Activated T-helper 1 cell treated with anti-CD3 and anti-CD28 coated beads, Interleukin-12 subunit alpha, Interleukin-12 subunit beta, Interleukin-2, Interleukin-4 antibody, amounts not matched to agents 30 ng/mL and 10 ng/mL and 1 ng/mL, durations not matched to agents 14 hours and 24 hours and 36 hours (primary cell): Measurements from ENCODE around the gene RNF168. TPM values are rescaled to one million over a fixed set of nuclear protein-coding genes. Genes with fewer than 3 reads are reported as not detected.
A peak's percentile ranks its signal among the peaks of the same experiment; 100 is the strongest.
"Not testable (repeated sequence)": the region's sequence is repeated elsewhere in the genome, so short reads cannot be mapped to it uniquely, and the experiment has no call there.

ENCODE experiments used
- DNase-seq: peaks from one replicate; pipeline ENCODE4 v3.0.0; 2021; ENCODE audit warnings: low spot score
- H3K27ac Mint-ChIP-seq: one replicate; pipeline ENCODE4 v1.8.0; 2021; ENCODE audit warnings: mild to moderate bottlenecking, mixed read lengths
- H3K27me3 Mint-ChIP-seq: one replicate; pipeline ENCODE4 v1.8.0; 2022; ENCODE audit warnings: mild to moderate bottlenecking, moderate library complexity, mixed read lengths; ENCODE audit not compliant: insufficient read depth
- H3K36me3 Mint-ChIP-seq: one replicate; pipeline ENCODE4 v1.8.0; 2021; ENCODE audit warnings: low read depth, mixed read lengths
- H3K4me1 Mint-ChIP-seq: one replicate; pipeline ENCODE4 v1.8.0; 2021; ENCODE audit warnings: low read depth, mixed read lengths
- H3K4me3 Mint-ChIP-seq: one replicate; pipeline ENCODE4 v1.8.0; 2021; ENCODE audit warnings: mild to moderate bottlenecking, moderate library complexity, mixed read lengths
- H3K9me3 Mint-ChIP-seq: one replicate; pipeline ENCODE4 v1.8.0; 2021; ENCODE audit warnings: mixed read lengths
- intact Hi-C: fragments of 100-400 bp; cut with micrococcal nuclease; formaldehyde crosslinking; loops from one replicate; pipeline ENCODE4 v1.15.1; 2024
- total RNA-seq: library from RNA; stranded (reverse); gene quantifications from 2 replicates; pipeline ENCODE4 v1.2.3, GENCODE V29; 2022

The RNF168 gene
- total RNA-seq, 1 donor from 2014 or later, result 32.8 TPM

GRCh38 chr3:196525141-196525540 is 21.6 kb upstream of the RNF168 start:
- Mint-ChIP-seq H3K27ac (no peak overlapping the region), H3K4me3 (no peak overlapping the region), H3K36me3 (peaks cover 5% of the 10 kb centered on the region), H3K4me1 (peaks cover 8% of the 10 kb centered on the region), H3K9me3 (peaks cover 24% of the 10 kb centered on the region), H3K27me3 (no peaks in the 10 kb centered on the region)
- intact Hi-C loops, result no loop called here
- DNase-seq, result no peak

DNA sequence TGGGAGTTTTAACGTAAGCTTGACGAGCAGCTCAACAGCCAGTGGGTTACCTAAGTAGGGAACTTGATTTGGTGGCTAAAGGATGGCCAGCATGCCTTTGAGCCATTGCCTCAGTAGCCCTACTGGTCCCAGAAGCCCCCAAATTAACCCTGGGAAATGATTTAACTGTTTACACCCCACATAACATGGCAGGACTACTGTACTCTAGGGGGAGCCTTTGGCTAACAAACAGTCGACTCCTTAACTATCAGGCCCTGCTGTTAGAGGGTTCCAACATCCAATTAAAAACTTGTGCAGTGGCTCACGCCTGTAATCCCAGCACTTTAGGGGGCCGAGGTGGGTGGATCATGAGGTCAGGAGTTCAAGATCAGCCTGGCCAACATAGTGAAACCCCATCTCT is 21.0 kb upstream of the RNF168 start:
- H3K27me3 Mint-ChIP-seq, result no peaks in the 10 kb centered on the region
- peaks cover 5% of the 10 kb centered on the region for H3K36me3 Mint-ChIP-seq
- no peak overlapping the region for H3K27ac Mint-ChIP-seq
- intact Hi-C loops, result loop anchor here (5.0 kb wide), 1 partner anchor 207 kb away; the partner anchor contains the start of gene DYNLT2B
- peaks cover 8% of the 10 kb centered on the region for H3K4me1 Mint-ChIP-seq
- peaks cover 30% of the 10 kb centered on the region for H3K9me3 Mint-ChIP-seq
- DNase-seq, result no peak
- no peak overlapping the region for H3K4me3 Mint-ChIP-seq

DNA sequence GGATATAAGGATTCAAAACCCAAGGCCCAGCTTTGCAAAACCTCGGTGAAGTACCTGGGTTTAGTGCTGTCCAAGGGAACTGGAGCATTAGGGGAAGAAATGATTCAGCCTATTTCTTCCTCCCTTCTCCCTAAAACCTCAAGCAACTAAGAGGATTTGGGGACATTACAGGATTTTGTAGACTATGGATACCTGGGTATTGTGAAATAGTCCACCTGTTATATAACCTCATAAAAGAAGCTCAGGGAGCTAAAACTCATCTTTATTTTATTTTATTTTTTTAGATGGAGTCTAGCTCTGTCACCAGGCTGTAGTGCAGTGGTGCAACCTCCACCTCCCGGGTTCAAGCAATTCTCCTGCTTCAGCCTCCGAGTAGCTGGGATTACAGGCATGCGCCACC is 20.3 kb upstream of the RNF168 start:
- peaks cover 8% of the 10 kb centered on the region for H3K4me1 Mint-ChIP-seq
- no peak for DNase-seq
- H3K36me3 Mint-ChIP-seq, result peaks cover 5% of the 10 kb centered on the region
- intact Hi-C loops, result loop anchor here (5.0 kb wide), 1 partner anchor 207 kb away; the partner anchor contains the start of gene DYNLT2B
- no peaks in the 10 kb centered on the region for H3K27me3 Mint-ChIP-seq
- no peak overlapping the region for H3K4me3 Mint-ChIP-seq
- peaks cover 37% of the 10 kb centered on the region for H3K9me3 Mint-ChIP-seq
- H3K27ac Mint-ChIP-seq, result no peak overlapping the region

DNA sequence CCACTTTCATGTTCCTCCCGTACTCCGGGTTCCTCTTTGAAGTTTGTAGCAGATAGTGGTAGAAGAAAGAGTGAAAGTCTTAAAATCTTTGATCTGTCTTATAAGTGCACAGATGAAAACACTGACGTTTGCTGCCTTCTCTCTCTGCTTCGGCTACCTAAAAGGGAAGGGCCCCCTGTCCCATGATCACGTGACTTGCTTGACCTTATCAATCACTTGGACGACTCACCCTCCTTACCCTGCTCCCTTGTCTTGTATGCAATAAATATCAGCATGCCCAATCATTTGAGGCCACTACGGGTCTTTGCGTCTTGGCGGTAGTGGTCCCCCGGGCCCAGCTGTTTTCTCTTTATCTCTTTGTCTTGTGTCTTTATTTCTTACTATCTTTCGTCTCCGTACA is 17.7 kb upstream of the RNF168 start:
- not testable (repeated sequence) for H3K27me3 Mint-ChIP-seq, H3K4me3 Mint-ChIP-seq, H3K4me1 Mint-ChIP-seq, H3K36me3 Mint-ChIP-seq, DNase-seq, H3K27ac Mint-ChIP-seq
- peaks cover 49% of the 10 kb centered on the region for H3K9me3 Mint-ChIP-seq
- intact Hi-C loops, result loop anchor here (5.0 kb wide), 1 partner anchor 204 kb away; the partner anchor contains the start of gene DYNLT2B

GRCh38 chr3:196519718-196520082 is 16.1 kb upstream of the RNF168 start:
- Mint-ChIP-seq H3K9me3 (peaks cover 58% of the 10 kb centered on the region), H3K36me3 (peaks cover 5% of the 10 kb centered on the region), H3K27ac (no peak overlapping the region), H3K27me3 (no peaks in the 10 kb centered on the region), H3K4me1 (no peaks in the 10 kb centered on the region), H3K4me3 (no peak overlapping the region)
- DNase-seq, result no peak
- intact Hi-C loops, result loop anchor here (1.0 to 5.0 kb wide), 4 partner anchors 8 to 266 kb away; partner anchors contain the start of gene DYNLT2B

- Mint-ChIP-seq H3K27ac (no peak overlapping the region), H3K9me3 (peaks cover 61% of the 10 kb centered on the region), H3K4me3 (no peak overlapping the region), H3K36me3 (peaks cover 5% of the 10 kb centered on the region), H3K27me3 (peaks cover 3% of the 10 kb centered on the region), H3K4me1 (no peaks in the 10 kb centered on the region)
- DNase-seq, result peak; percentile 40
- intact Hi-C loops, result loop anchor here (1.0 kb wide), 3 partner anchors 8 to 266 kb away; no protein-coding TSS in a partner anchor
Measured at GRCh38 chr3:196518966-196519717, 15.6 kb upstream of the RNF168 start.

DNA sequence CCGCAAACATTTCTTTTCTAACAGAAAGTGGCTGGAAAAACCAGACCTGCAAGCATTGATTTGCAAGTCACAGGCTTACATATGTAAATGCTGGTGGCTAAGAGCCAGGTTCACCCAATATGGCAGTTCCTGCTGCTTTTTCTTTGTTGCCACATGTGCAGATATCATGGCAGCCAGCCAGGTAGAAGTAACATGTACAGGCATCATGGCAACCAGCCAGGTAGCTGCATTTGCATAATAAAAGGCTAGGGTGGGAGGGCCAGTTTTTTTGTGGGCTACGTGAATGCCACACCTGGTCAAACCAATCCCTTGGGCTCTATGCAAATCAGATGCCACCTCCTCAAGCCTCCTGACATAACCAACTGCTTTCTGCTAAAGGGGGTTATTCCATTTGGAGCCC is 14.4 kb upstream of the RNF168 start:
- Mint-ChIP-seq H3K9me3 (peaks cover 65% of the 10 kb centered on the region), H3K4me3 (no peak overlapping the region), H3K27me3 (peaks cover 5% of the 10 kb centered on the region), H3K36me3 (peaks cover 7% of the 10 kb centered on the region), H3K27ac (no peak overlapping the region), H3K4me1 (no peaks in the 10 kb centered on the region)
- no peak for DNase-seq
- intact Hi-C loops, result no loop called here

DNA sequence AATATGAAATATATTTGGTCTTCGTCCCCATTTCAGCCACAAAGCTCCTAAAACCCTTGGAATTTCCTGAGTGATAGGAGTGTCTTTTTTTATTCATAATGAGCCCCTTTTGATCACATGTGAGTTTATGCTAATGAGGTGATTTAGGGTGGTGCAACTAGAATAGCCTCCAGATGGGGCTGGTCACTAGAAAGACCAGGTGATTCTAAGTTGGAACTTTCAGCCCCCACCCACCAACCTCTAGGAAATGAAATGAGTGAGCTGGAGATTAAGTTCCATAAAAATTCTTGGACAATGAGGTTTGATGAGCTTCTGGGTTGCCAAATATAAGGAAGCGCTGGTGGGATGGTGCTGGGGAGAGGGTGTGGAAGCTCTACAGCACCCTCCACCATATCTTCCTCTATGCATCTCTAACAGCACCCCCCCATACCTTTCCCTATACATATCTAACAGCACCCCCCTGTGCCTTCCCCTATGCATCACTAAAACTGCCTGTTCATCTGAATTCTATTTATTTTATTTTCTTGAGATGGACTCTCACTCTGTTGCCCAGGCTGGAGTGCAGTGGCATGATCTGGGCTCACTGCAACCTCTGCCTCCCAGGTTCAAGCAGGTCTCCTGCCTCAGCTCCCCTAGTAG is 13.7 kb upstream of the RNF168 start:
- peaks cover 7% of the 10 kb centered on the region for H3K36me3 Mint-ChIP-seq

GRCh38 chr3:196514913-196515621 is 11.5 kb upstream of the RNF168 start, which contains the start of gene SMCO1:
TSS of gene SMCO1 (minus strand) at chr3:196515346. CDS start at chr3:196515209, 137 bp downstream.
- Mint-ChIP-seq H3K27ac (no peak within 1 kb of the TSS), H3K9me3 (peaks cover 41% of the 10 kb centered on the region), H3K4me1 (peaks cover 7% of the 10 kb centered on the region), H3K27me3 (peaks cover 9% of the 10 kb centered on the region), H3K36me3 (peaks cover 9% of the 10 kb centered on the region), H3K4me3 (no peak within 1 kb of the TSS)
- DNase-seq, result no peak
- intact Hi-C loops, result no loop called here

More for the DNA sequence above, 13.7 kb upstream of the RNF168 start:
- peaks cover 60% of the 10 kb centered on the region for H3K9me3 Mint-ChIP-seq
- DNase-seq, result no peak
- no peak overlapping the region for H3K27ac Mint-ChIP-seq
- H3K4me1 Mint-ChIP-seq, result peaks cover under 1% of the 10 kb centered on the region
- intact Hi-C loops, result no loop called here
- H3K27me3 Mint-ChIP-seq, result peaks cover 5% of the 10 kb centered on the region
- H3K4me3 Mint-ChIP-seq, result no peak overlapping the region

DNA sequence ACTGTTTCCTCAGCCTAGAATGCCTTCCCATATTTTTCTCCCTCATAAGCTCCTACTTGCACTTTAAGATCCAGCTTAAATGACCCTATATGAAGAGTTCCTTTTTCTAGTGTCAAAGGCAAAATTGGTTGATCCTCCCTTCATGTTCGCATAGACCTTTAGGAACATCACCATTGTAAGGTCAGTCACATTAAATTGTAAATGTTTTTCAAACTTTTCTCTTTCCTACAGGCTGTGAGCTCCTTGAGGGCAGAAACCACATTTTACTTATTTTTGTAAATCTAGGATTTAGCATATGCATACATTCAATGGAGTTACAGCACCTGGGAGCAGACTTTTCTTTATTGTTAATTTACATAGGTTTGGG is 10.8 kb upstream of the RNF168 start:
- Mint-ChIP-seq H3K36me3 (peaks cover 9% of the 10 kb centered on the region), H3K4me1 (peaks cover 7% of the 10 kb centered on the region), H3K4me3 (no peak overlapping the region), H3K27me3 (peaks cover 9% of the 10 kb centered on the region), H3K27ac (no peak overlapping the region), H3K9me3 (peaks cover 34% of the 10 kb centered on the region)
- intact Hi-C loops, result no loop called here
- DNase-seq, result no peak

GRCh38 chr3:196513697-196514349 is 10.3 kb upstream of the RNF168 start:
- Mint-ChIP-seq H3K27ac (no peak overlapping the region), H3K4me1 (peaks cover 7% of the 10 kb centered on the region), H3K4me3 (no peak overlapping the region), H3K27me3 (peaks cover 9% of the 10 kb centered on the region), H3K9me3 (peaks cover 29% of the 10 kb centered on the region), H3K36me3 (peaks cover 9% of the 10 kb centered on the region)
- intact Hi-C loops, result no loop called here
- no peak for DNase-seq

DNA sequence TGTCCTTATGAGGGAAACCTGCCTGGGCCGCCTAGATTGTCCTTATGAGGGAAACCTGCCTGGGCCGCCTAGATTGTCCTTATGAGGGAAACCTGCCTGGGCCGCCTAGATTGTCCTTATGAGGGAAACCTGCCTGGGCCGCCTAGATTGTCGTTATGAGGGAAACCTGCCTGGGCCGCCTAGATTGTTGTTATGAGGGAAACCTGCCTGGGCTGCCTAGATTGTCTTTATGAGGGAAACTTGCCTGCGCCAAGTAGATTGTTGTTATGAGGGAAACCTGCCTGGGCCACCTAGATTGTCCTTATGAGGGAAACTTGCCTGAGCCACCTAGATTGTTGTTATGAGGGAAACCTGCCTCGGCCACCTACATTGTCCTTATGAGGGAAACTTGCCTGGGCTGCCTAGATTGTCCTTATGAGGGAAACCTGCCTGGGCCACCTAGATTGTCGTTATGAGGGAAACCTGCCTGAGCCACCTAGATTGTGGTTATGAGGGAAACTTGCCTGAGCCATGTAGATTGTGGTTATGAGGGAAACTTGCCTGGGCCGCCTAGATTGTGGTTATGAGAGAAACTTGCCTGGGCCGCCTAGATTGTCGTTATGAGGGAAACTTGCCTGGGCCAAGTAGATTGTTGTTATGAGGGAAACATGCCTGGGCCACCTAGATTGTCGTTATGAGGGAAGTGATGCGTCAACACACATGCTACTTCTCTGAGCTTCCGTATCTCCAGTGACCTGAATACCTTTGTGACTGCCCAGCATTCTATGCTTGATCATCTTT is 8.3 kb upstream of the RNF168 start:
- H3K36me3 Mint-ChIP-seq, H3K27me3 Mint-ChIP-seq, H3K4me3 Mint-ChIP-seq, intact Hi-C loops, DNase-seq, H3K4me1 Mint-ChIP-seq, H3K27ac Mint-ChIP-seq: not testable (repeated sequence)
- H3K9me3 Mint-ChIP-seq, result peaks cover 24% of the 10 kb centered on the region
